ENCODE measurements around the gene CADPS2.

Gene CADPS2

DNA sequence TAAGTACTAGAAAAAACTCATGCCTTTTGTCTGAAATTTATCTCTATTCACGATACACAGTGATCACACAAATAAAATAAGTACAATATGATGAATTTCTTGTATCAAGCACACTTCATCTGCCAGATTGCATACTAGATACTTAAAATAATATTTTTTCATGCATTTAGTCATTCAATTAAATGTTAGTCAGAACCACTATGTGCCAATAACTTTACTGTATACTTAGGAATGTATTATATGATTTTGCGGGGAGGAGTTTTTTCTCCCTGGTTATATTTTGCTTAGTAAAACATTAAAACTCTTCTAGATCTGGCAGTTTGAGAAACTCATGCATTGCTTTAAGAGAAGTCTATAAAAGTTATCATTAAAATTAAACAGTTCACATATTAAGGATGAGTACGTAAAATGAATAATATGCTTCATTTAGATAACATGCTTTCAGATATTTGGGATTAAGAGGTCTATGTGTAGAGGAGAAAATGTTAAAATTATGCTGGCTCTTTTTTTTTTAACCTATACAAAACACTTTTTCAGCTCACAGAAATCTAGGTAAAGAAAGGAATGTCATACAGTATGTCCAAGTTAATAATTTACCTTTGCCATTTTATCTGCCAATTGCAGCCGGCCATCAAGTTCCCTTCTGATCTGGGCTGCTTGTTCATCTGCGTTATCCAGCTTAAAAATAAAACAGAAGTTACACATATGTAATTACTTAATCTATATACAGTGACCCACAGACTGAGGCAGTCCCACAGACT is 257.4 kb downstream of the CADPS2 start:
- no peak for TF ChIP-seq JUND (IDR thresholded peaks at IDR 0.05; ENCODE audit: low read depth)
- no peak for DNase-seq (ENCODE audit: low read depth in 1 of 2, low spot score in 1 of 2)
- in situ Hi-C loops (cut with HindIII; ENCODE audit: low pct_unique_long_range_greater_than_20kb, low sequenced_read_pairs), result no loop called here

DNA sequence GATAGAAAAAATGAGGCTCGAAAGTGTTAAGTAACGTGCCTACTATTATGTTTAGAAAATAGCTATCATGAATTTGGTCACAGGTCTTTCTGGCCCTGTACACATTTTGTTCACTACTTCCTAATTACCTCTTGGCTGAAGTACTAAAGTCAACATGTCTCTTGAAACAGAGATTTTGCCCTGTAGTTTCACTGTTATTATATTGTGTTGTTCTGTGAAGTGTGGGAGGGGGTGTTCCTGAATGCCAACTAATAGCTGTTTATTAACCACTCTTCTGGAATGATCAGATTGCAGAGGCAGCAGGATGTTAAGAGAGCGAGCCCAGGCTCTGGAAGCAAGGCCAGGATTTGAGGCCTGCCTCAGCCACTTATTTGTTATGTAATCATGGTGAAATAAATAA is 259.5 kb downstream of the CADPS2 start:
- no peak for DNase-seq (ENCODE audit: low read depth in 1 of 2, low spot score in 1 of 2)
- in situ Hi-C loops (cut with HindIII; ENCODE audit: low pct_unique_long_range_greater_than_20kb, low sequenced_read_pairs), result no loop called here
- no peak for TF ChIP-seq JUND (IDR thresholded peaks at IDR 0.05; ENCODE audit: low read depth)

DNA sequence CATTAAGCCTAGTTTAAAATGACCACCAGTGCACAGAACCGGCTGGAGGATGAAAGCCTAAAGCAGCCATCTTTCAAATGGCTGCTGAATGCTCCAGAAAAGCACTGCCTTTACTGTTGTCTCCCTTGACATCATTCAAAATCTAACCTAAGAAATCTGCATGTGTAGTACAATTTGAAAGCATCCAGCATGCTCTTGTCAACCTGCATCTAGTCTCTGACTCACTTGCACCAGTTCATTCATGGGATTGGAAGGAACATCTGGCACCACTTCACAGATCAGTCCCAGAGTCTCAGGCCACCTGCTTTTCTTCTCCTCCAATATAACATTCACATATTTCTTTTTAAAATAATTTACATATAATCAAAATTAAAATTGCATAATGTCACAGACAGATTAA is 263.6 kb downstream of the CADPS2 start:
- in situ Hi-C loops (cut with HindIII; ENCODE audit: low pct_unique_long_range_greater_than_20kb, low sequenced_read_pairs), result no loop called here
- no peak for TF ChIP-seq JUND (IDR thresholded peaks at IDR 0.05; ENCODE audit: low read depth)
- no peak for DNase-seq (ENCODE audit: low read depth in 1 of 2, low spot score in 1 of 2)

DNA sequence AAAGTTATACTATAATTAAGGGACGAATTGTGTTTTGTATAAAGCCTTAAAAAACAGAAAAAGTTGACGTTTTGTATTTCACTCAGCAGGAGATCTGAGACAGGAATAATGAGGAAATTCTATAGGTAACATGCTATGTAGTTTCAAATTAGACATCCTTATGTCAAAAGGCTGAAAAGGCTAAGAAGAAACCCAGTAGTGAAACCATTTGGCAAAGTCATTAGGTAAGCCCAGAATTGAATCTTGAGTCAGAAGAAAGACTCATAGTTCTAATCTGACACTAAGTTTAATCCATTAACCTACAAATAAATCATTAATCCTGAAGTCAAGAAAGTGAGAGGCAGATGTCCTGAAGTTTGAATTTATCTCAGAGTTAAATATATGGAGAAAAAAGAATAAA is 266.6 kb downstream of the CADPS2 start:
- no peak for TF ChIP-seq JUND (IDR thresholded peaks at IDR 0.05; ENCODE audit: low read depth)
- in situ Hi-C loops (cut with HindIII; ENCODE audit: low pct_unique_long_range_greater_than_20kb, low sequenced_read_pairs), result no loop called here

DNA sequence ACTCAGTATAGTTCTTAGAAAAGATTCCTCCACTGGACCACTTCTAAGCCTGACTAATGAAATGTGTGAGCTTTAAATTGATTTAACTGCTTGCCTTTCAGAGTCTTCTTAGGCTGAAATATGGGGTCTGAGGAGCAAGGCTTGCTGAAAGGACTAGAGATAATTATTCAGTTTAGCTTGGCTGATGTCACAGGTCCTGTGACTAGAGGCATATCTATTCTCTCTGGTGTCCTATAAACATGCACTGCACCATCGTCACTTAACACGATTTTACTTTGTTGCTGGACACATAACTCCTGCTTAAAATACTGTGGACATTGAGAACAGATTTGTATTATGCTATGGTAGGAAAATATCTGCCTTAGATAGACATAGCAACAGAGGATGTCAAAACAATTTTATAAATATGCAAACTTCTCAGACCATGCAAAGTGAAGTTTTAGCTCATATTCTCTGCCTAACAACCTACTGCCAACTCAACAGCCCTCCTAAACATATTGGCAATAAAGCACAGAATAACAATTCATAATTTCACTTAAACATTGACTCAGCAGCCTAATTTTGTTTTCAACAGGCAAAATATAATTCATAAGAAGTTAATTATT is 267.6 kb downstream of the CADPS2 start:
- TF ChIP-seq JUND (IDR thresholded peaks at IDR 0.05; ENCODE audit: low read depth), result no peak
- in situ Hi-C loops (cut with HindIII; ENCODE audit: low pct_unique_long_range_greater_than_20kb, low sequenced_read_pairs), result no loop called here
- no peak for DNase-seq (ENCODE audit: low read depth in 1 of 2, low spot score in 1 of 2)

More for the DNA sequence above, 266.6 kb downstream of the CADPS2 start:
- no peak for DNase-seq (ENCODE audit: low read depth in 1 of 2, low spot score in 1 of 2)

DNA sequence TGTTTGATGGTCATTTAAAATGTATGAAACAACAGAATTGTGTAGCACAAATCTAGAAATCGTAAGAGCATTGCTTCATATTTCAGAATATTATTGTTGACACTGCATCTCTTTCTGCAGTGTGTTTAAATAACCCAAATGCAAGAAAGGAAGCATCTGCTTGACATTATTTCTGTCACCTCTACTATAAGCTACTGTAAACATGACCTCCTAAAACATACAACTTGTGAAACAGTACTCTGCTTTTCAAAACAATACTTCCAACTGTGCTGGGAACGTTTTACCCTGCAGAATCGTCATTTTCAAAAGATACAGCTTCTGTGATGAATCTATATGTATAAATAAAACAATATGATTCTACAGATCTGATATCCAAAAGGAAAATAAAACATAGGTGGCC is 269.3 kb downstream of the CADPS2 start:
- no peak for DNase-seq (ENCODE audit: low read depth in 1 of 2, low spot score in 1 of 2)
- in situ Hi-C loops (cut with HindIII; ENCODE audit: low pct_unique_long_range_greater_than_20kb, low sequenced_read_pairs), result no loop called here

DNA sequence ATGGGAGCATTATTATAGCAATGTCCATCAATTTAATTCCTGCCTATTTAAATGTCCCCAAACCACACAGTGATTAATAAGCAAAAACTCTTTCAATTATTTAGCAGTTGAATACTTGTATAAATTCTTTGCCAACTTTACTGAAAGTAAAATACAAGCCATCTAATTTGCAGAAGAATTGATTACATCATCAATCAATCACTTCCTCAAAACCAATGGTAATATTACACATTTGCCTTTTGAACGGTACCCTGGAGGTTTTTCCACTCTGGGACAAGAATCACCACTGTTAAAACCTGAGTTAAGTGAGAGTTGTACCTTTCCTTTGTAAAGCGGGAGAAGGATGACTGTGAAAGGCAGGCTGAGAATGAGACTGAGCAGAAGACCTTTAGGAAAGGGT is 280.3 kb downstream of the CADPS2 start:
- in situ Hi-C loops (cut with HindIII; ENCODE audit: low pct_unique_long_range_greater_than_20kb, low sequenced_read_pairs), result no loop called here
- no peak for DNase-seq (ENCODE audit: low read depth in 1 of 2, low spot score in 1 of 2)
- no peak for TF ChIP-seq JUND (IDR thresholded peaks at IDR 0.05; ENCODE audit: low read depth)

More for the DNA sequence above, 269.3 kb downstream of the CADPS2 start:
- TF ChIP-seq JUND (IDR thresholded peaks at IDR 0.05; ENCODE audit: low read depth), result no peak

DNA sequence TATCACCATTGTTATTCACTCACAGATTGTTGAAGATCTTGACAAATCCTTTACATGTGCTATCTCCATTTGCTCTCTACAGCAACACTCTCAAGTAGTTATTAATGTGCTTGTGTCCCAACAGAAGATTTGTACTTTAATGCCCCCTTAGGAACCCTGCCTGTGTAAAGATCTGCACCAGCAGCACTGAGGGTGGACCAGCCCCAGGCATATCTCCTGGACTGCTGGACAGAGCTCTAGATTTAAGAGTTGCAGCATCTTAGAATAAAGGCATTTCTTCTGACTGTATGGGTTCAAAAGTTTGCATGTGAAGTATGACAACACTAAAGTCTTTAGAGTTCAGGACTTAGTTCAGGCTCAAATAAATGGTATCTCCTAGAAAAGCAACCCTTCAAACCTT is 282.0 kb downstream of the CADPS2 start:
- no peak for TF ChIP-seq JUND (IDR thresholded peaks at IDR 0.05; ENCODE audit: low read depth)
- in situ Hi-C loops (cut with HindIII; ENCODE audit: low pct_unique_long_range_greater_than_20kb, low sequenced_read_pairs), result no loop called here
- DNase-seq (ENCODE audit: low read depth in 1 of 2, low spot score in 1 of 2), result no peak

DNA sequence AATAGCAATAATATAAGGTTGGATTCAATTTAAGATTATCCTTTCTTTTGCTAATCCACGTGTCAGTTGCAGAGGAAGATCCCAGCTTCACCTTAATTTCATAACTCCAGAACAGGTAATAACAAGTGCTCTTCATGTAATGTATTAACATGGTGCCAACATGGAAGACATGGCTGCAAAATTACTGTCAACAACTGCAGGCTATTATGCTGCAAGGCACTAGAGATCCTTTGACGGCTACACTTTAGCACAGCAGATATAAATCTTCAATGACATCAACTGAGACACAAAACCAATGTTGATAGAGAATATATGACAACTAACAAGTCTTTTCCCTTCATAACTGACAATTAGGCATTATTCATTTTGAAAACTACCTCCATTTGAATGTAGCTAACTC is 283.5 kb downstream of the CADPS2 start:
- in situ Hi-C loops (cut with HindIII; ENCODE audit: low pct_unique_long_range_greater_than_20kb, low sequenced_read_pairs), result no loop called here
- TF ChIP-seq JUND (IDR thresholded peaks at IDR 0.05; ENCODE audit: low read depth), result no peak
- DNase-seq (ENCODE audit: low read depth in 1 of 2, low spot score in 1 of 2), result no peak

DNA sequence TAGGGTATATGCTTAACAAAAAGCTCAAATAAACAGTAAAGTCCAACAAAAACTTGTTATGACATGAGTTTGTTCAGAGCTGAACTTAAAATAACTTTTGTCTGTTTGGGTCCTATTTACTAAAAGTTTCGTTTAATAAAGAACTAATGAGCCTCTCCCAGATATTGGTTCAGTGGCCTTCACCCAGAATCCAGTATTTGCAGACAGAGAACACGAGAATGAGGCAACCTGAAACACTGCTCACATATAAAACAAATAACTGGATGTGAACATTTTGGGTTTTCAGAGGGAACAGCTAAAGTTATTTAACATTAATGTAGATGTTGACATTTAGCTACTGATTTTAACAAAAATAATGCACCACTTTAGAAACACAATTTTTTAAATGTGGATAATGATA is 285.6 kb downstream of the CADPS2 start:
- TF ChIP-seq JUND (IDR thresholded peaks at IDR 0.05; ENCODE audit: low read depth), result no peak
- DNase-seq (ENCODE audit: low read depth in 1 of 2, low spot score in 1 of 2), result no peak
- in situ Hi-C loops (cut with HindIII; ENCODE audit: low pct_unique_long_range_greater_than_20kb, low sequenced_read_pairs), result no loop called here

DNA sequence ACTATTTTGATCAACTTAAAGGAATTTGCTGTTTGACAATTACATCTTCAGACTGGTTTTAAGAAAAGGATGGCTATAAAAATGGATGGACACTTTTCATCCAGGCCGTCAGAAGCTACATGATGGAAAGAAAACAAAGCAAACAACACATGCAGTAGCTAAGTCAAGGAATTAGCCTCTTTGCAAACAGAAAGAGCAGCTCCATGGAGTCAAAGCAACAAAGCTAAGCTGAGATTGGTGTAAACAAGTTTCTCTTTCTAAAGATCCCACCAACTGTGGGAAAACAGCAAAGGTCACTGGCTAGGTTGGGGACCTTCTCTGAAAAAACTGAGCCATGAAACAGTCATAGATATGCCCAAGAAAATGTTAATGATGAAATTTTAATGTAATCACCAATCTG is 286.2 kb downstream of the CADPS2 start:
- no peak for TF ChIP-seq JUND (IDR thresholded peaks at IDR 0.05; ENCODE audit: low read depth)
- in situ Hi-C loops (cut with HindIII; ENCODE audit: low pct_unique_long_range_greater_than_20kb, low sequenced_read_pairs), result no loop called here

DNA sequence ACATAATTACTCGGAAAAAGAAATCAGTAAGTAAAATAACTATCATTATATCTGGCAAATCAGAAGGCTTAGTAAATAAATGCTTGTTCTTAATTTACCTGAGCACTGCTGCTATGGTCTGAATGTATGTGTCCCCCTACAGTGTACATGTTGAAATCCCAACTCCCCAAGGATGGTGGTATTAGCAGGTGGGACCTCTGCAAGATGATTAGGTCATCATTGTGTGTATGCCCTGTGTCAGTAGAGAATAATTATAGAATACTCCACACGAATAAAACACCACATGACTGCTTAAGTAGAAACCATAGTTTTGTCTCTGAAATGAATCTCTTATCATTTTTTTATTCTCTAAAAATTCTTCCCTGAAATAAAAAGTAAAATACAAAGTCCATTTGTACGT is 289.0 kb downstream of the CADPS2 start:
- TF ChIP-seq JUND (IDR thresholded peaks at IDR 0.05; ENCODE audit: low read depth), result no peak
- DNase-seq (ENCODE audit: low read depth in 1 of 2, low spot score in 1 of 2), result no peak
- in situ Hi-C loops (cut with HindIII; ENCODE audit: low pct_unique_long_range_greater_than_20kb, low sequenced_read_pairs), result no loop called here

More for the DNA sequence above, 286.2 kb downstream of the CADPS2 start:
- no peak for DNase-seq (ENCODE audit: low read depth in 1 of 2, low spot score in 1 of 2)

DNA sequence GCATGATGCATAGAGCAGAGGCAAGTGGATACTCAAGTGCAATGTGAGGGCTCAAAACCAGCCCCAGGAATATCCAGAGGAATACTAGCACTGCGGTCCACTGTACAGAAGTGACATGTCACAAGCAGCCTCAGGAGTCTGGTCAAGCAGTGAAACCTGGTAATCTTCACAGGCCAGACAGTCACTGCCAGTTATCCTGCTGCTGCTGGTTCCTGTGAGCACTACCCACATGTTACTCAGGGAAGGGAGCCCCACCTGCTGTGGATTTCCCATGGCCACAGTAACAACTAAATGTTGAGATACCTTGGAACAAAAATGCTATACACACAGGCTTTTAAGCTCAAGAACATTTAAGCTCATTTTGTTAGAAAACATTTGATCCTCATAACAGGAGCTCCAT is 290.4 kb downstream of the CADPS2 start:
- DNase-seq (ENCODE audit: low read depth in 1 of 2, low spot score in 1 of 2), result peak in 1 of 2 experiments; percentile 0
- no peak for TF ChIP-seq JUND (IDR thresholded peaks at IDR 0.05; ENCODE audit: low read depth)
- in situ Hi-C loops (cut with HindIII; ENCODE audit: low pct_unique_long_range_greater_than_20kb, low sequenced_read_pairs), result no loop called here

All from T47D (cell line).